ENCODE results near the gene CPVL.

- TF ChIP-seq CTCF (conservative IDR thresholded peaks at IDR 0.05; ENCODE audit: low read length) (no peak), EZH2phosphoT487 (IDR thresholded peaks at IDR 0.05; ENCODE audit: borderline replicate concordance, low read depth, low read length) (no peak)
Measured at GRCh38 chr7:29122081-29122480, 24.3 kb downstream of the CPVL start.
